Naive B cell (primary cell): ENCODE data around the gene FAM3D. TPM values are rescaled to one million over a fixed set of nuclear protein-coding genes. Genes with fewer than 3 reads are reported as not detected.

Experiments used
- ATAC-seq, 2 donors: fragments of 150-1000 bp; cut with Tn5 transposase; 2 replicates each; pipeline ENCODE4 v1.10.0; 2021; ENCODE audit warnings: low read depth in 2 of 2, mild to moderate bottlenecking in 2 of 2, moderate library complexity in 2 of 2
- DNase-seq: peaks from one replicate; pipeline ENCODE4 v3.0.0; 2022
- H3K27ac Mint-ChIP-seq, 6 donors: one replicate each; pipeline ENCODE4 v1.8.0; 2020 to 2022; ENCODE audit warnings: mild to moderate bottlenecking in 6 of 6, mixed read lengths in 6 of 6, moderate library complexity in 5 of 6, inconsistent platforms in 2 of 6
- H3K27me3 Mint-ChIP-seq, 3 donors: one replicate each; pipeline ENCODE4 v1.8.0; 2021 to 2022; ENCODE audit warnings: mixed read lengths in 3 of 3, mild to moderate bottlenecking in 1 of 3
- H3K36me3 Mint-ChIP-seq, 2 donors: one replicate each; pipeline ENCODE4 v1.8.0; 2020 to 2022; ENCODE audit warnings: mixed read lengths in 2 of 2, inconsistent platforms in 1 of 2, mild to moderate bottlenecking in 1 of 2
- H3K4me1 Mint-ChIP-seq, 3 donors: one replicate each; pipeline ENCODE4 v1.8.0; 2020 to 2022; ENCODE audit warnings: mixed read lengths in 3 of 3, inconsistent platforms in 1 of 3, mild to moderate bottlenecking in 1 of 3, moderate library complexity in 1 of 3
- H3K4me3 Mint-ChIP-seq, 8 donors: one replicate each; pipeline ENCODE4 v1.8.0; 2020 to 2022; ENCODE audit warnings: mild to moderate bottlenecking in 8 of 8, mixed read lengths in 8 of 8, moderate library complexity in 8 of 8, inconsistent platforms in 2 of 8
- H3K9me3 Mint-ChIP-seq, 7 donors: one replicate each; pipeline ENCODE4 v1.8.0; 2020 to 2022; ENCODE audit warnings: mixed read lengths in 7 of 7, mild to moderate bottlenecking in 5 of 7, inconsistent platforms in 2 of 7, moderate library complexity in 1 of 7
- polyA plus RNA-seq, 6 donors: library from polyadenylated mRNA; unstranded; fragments of 300-500 nt; fragmentation: Illumina TruSeq; gene quantifications; one replicate each; pipeline ENCODE4 v1.2.3, GENCODE V29; 2021; ENCODE audit warnings: low read depth in 6 of 6

Gene FAM3D
- polyA plus RNA-seq, 6 donors from 2014 or later = not detected

GRCh38 chr3:58608648-58609047 lies 57.9 kb downstream of the FAM3D start:
- peaks cover 2 to 12% (median 8%) of the 10 kb centered on the region in 7 donors for H3K9me3 Mint-ChIP-seq
- no peak overlapping the region for H3K27ac Mint-ChIP-seq
- H3K36me3 Mint-ChIP-seq = peaks cover 0 to 4% of the 10 kb centered on the region in 2 donors
- ATAC-seq (no peak), DNase-seq (no peak)
- H3K4me1 Mint-ChIP-seq = no peaks in the 10 kb centered on the region
- peaks cover 17 to 30% (median 22%) of the 10 kb centered on the region in 3 donors for H3K27me3 Mint-ChIP-seq
- no peak overlapping the region for H3K4me3 Mint-ChIP-seq

- no peak overlapping the region for H3K4me3 Mint-ChIP-seq
- no peak overlapping the region for H3K27ac Mint-ChIP-seq
- peaks cover 0 to 4% of the 10 kb centered on the region in 2 donors for H3K36me3 Mint-ChIP-seq
Observed at GRCh38 chr3:58607816-58608215, 58.8 kb downstream of the FAM3D start.

GRCh38 chr3:58606693-58607092 lies 59.9 kb downstream of the FAM3D start:
- Mint-ChIP-seq H3K4me3 (no peak overlapping the region), H3K36me3 (peaks cover 0 to 2% of the 10 kb centered on the region in 2 donors), H3K9me3 (peaks cover 0 to 12% (median 8%) of the 10 kb centered on the region in 7 donors), H3K27ac (no peak overlapping the region), H3K27me3 (peaks cover 21 to 45% (median 29%) of the 10 kb centered on the region in 3 donors), H3K4me1 (no peaks in the 10 kb centered on the region)
- DNase-seq (no peak), ATAC-seq (no peak)

More at GRCh38 chr3:58607816-58608215, 58.8 kb downstream of the FAM3D start:
- Mint-ChIP-seq H3K27me3 (peaks cover 21 to 38% (median 22%) of the 10 kb centered on the region in 3 donors), H3K9me3 (peaks cover 2 to 12% (median 8%) of the 10 kb centered on the region in 7 donors), H3K4me1 (no peaks in the 10 kb centered on the region)
- DNase-seq = no peak
- ATAC-seq = no peak

- Mint-ChIP-seq H3K4me3 (no peak overlapping the region), H3K36me3 (no peaks in the 10 kb centered on the region), H3K4me1 (no peaks in the 10 kb centered on the region), H3K27me3 (peaks cover 18 to 49% (median 37%) of the 10 kb centered on the region in 3 donors), H3K9me3 (peaks cover 0 to 12% (median 8%) of the 10 kb centered on the region in 7 donors), H3K27ac (no peak overlapping the region)
- ATAC-seq (no peak), DNase-seq (no peak)
Observed at GRCh38 chr3:58604031-58604430, 62.5 kb downstream of the FAM3D start.

- Mint-ChIP-seq H3K9me3 (peaks cover 0 to 12% (median 8%) of the 10 kb centered on the region in 7 donors), H3K36me3 (no peaks in the 10 kb centered on the region), H3K4me3 (no peak overlapping the region), H3K27ac (no peak overlapping the region), H3K27me3 (peaks cover 18 to 47% (median 32%) of the 10 kb centered on the region in 3 donors), H3K4me1 (no peaks in the 10 kb centered on the region)
- ATAC-seq = no peak
- no peak for DNase-seq
Observed at GRCh38 chr3:58603606-58604005, 63.0 kb downstream of the FAM3D start.

GRCh38 chr3:58597770-58598310 lies 68.7 kb downstream of the FAM3D start:
- Mint-ChIP-seq H3K4me3 (no peak overlapping the region), H3K9me3 (no peaks in the 10 kb centered on the region), H3K27me3 (peaks cover 0 to 16% (median 15%) of the 10 kb centered on the region in 3 donors), H3K36me3 (no peaks in the 10 kb centered on the region), H3K27ac (no peak overlapping the region), H3K4me1 (no peaks in the 10 kb centered on the region)
- DNase-seq (no peak), ATAC-seq (no peak)

- no peaks in the 10 kb centered on the region for H3K9me3 Mint-ChIP-seq
- H3K27me3 Mint-ChIP-seq = peaks cover 0 to 11% (median 11%) of the 10 kb centered on the region in 3 donors
- ATAC-seq (no peak), DNase-seq (no peak)
- H3K4me3 Mint-ChIP-seq = no peak overlapping the region
- no peaks in the 10 kb centered on the region for H3K4me1 Mint-ChIP-seq
- no peak overlapping the region for H3K27ac Mint-ChIP-seq
- H3K36me3 Mint-ChIP-seq = no peaks in the 10 kb centered on the region
Observed at GRCh38 chr3:58596834-58597518, 69.6 kb downstream of the FAM3D start.

- ATAC-seq (no peak), DNase-seq (no peak)
- no peak overlapping the region for H3K4me3 Mint-ChIP-seq
- H3K27ac Mint-ChIP-seq = no peak overlapping the region
- peaks cover 5 to 9% (median 5%) of the 10 kb centered on the region in 3 donors for H3K27me3 Mint-ChIP-seq
- peaks cover 0 to 4% (median 0%) of the 10 kb centered on the region in 7 donors for H3K9me3 Mint-ChIP-seq
- no peaks in the 10 kb centered on the region for H3K36me3 Mint-ChIP-seq
- H3K4me1 Mint-ChIP-seq = no peaks in the 10 kb centered on the region
Observed at GRCh38 chr3:58594117-58594516, 72.5 kb downstream of the FAM3D start.

- peaks cover 20 to 24% (median 20%) of the 10 kb centered on the region in 3 donors for H3K27me3 Mint-ChIP-seq
- DNase-seq = no peak
- ATAC-seq = no peak
- H3K4me3 Mint-ChIP-seq = no peak overlapping the region
- H3K27ac Mint-ChIP-seq = peak overlapping the region in 1 of 6 donors; percentile 10
- H3K9me3 Mint-ChIP-seq = peaks cover 0 to 4% (median 0%) of the 10 kb centered on the region in 7 donors
- H3K4me1 Mint-ChIP-seq = peaks cover 0 to 2% (median 0%) of the 10 kb centered on the region in 3 donors
- H3K36me3 Mint-ChIP-seq = no peaks in the 10 kb centered on the region
Observed at GRCh38 chr3:58591517-58592510, 74.8 kb downstream of the FAM3D start.

GRCh38 chr3:58588030-58588614 lies 78.5 kb downstream of the FAM3D start:
- ATAC-seq = no peak
- peaks cover 45 to 54% (median 47%) of the 10 kb centered on the region in 3 donors for H3K27me3 Mint-ChIP-seq
- H3K9me3 Mint-ChIP-seq = peaks cover 0 to 10% (median 4%) of the 10 kb centered on the region in 7 donors
- peak overlapping the region in 3 of 8 donors; percentile 4 to 71 (median 67) for H3K4me3 Mint-ChIP-seq
- H3K36me3 Mint-ChIP-seq = peaks cover 0 to 14% of the 10 kb centered on the region in 2 donors
- H3K4me1 Mint-ChIP-seq = peaks cover 16 to 25% (median 21%) of the 10 kb centered on the region in 3 donors
- DNase-seq = no peak
- H3K27ac Mint-ChIP-seq = no peak overlapping the region

- H3K4me1 Mint-ChIP-seq = peaks cover 16 to 26% (median 24%) of the 10 kb centered on the region in 3 donors
- peaks cover 45 to 54% (median 47%) of the 10 kb centered on the region in 3 donors for H3K27me3 Mint-ChIP-seq
- H3K4me3 Mint-ChIP-seq = no peak overlapping the region
Observed at GRCh38 chr3:58586776-58587192, 79.8 kb downstream of the FAM3D start.

GRCh38 chr3:58585994-58586393 lies 80.6 kb downstream of the FAM3D start:
- Mint-ChIP-seq H3K9me3 (peaks cover 0 to 8% (median 4%) of the 10 kb centered on the region in 7 donors), H3K4me1 (peaks cover 16 to 33% (median 30%) of the 10 kb centered on the region in 3 donors), H3K27ac (peak overlapping the region in 1 of 6 donors; percentile 29), H3K27me3 (peaks cover 43 to 54% (median 45%) of the 10 kb centered on the region in 3 donors), H3K36me3 (peaks cover 0 to 14% of the 10 kb centered on the region in 2 donors), H3K4me3 (peak overlapping the region; percentile 91 to 96 (median 94))
- peak; percentile 18 to 34 for ATAC-seq
- DNase-seq = no peak

More at GRCh38 chr3:58586776-58587192, 79.8 kb downstream of the FAM3D start:
- ATAC-seq (no peak), DNase-seq (no peak)
- peaks cover 0 to 14% of the 10 kb centered on the region in 2 donors for H3K36me3 Mint-ChIP-seq
- H3K27ac Mint-ChIP-seq = no peak overlapping the region
- H3K9me3 Mint-ChIP-seq = peaks cover 0 to 10% (median 4%) of the 10 kb centered on the region in 7 donors
